Measurements from ENCODE around the gene ORC2.

DNA sequence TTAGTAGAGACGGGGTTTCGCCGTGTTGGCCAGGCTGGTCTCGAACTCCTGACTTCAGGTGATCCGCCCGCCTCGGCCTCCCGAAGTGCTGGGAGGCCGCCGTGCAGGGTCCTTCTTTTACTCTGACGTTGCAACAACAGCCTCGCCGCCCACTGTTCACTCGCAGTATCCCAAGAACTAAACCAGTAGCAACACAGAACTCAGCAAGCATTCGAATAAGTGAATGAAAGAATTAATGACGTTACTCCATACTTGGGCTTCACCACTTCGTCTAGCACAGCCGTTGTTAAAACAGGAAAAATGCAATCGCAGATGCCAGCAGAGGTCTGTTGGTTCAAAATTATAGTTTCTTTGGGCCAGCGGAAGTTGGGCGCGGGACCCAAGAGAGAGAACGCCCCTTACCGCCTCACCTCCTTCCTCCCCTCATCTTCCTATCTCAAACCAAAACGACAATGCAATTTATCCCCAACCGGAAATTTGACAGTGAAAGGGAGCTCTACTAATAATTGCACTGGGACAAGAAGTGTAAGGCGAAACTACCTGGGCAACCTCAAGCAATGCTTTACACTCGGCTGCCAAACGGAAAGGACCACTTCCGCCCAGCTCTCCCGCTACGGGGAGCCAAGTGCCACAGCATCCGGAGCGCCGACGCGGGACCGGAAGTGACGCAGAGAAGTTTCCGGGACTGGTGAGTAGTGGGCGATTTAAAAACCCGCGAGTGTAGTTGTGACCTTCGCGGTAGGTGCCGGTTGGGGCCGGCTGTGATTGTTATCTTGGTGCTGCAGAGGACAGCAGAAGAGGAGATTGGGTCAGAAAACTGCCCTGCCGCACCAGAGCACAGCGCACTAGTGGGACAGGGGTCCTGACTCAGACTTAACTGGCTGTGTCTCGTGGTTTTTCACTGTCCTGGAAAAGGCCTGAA lies 74.5 kb downstream of the ORC2 start, which contains the start of the genes NIF3L1 and PPIL3:
- TF ChIP-seq, protein P1, sequence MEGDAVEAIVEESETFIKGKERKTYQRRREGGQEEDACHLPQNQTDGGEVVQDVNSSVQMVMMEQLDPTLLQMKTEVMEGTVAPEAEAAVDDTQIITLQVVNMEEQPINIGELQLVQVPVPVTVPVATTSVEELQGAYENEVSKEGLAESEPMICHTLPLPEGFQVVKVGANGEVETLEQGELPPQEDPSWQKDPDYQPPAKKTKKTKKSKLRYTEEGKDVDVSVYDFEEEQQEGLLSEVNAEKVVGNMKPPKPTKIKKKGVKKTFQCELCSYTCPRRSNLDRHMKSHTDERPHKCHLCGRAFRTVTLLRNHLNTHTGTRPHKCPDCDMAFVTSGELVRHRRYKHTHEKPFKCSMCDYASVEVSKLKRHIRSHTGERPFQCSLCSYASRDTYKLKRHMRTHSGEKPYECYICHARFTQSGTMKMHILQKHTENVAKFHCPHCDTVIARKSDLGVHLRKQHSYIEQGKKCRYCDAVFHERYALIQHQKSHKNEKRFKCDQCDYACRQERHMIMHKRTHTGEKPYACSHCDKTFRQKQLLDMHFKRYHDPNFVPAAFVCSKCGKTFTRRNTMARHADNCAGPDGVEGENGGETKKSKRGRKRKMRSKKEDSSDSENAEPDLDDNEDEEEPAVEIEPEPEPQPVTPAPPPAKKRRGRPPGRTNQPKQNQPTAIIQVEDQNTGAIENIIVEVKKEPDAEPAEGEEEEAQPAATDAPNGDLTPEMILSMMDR (IDR thresholded peaks at IDR 0.05; ENCODE audit: low read depth, low read length) = no peak
- TF ChIP-seq EZH2phosphoT487 (IDR thresholded peaks at IDR 0.05; ENCODE audit: low read depth) = no peak
